ENCODE data around the gene ALDH1A3.
A peak's percentile ranks its signal among the peaks of the same experiment; 100 is the strongest.

ALDH1A3 gene

DNA sequence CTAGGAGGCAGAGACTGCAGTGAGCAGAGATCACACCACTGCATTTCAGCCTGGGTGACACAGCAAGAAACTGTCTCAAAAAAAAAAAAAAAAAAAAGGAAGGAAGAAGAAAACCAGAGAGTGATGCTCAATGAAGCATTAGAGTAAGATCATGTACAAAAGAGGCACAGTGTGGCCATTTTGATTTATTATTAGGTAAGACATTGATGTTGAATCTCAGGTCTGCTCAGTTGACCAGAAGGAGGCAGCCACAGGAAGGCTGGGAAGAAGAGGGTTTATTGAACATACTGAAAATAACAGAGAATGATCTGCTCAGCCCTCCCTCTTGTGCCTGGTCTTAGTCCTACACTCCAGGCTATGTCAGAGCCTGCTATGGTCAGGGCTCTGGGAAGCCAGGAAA is 55.1 kb downstream of the ALDH1A3 start:
- DNase-seq (ENCODE audit: low read depth) = no peak
- TF ChIP-seq CTCF (IDR thresholded peaks at IDR 0.05; ENCODE audit: low read depth, low read length, missing control alignments) = peak; percentile 28
- in situ Hi-C loops (cut with HindIII; ENCODE audit: low sequenced_read_pairs) = no loop called here
- no peak overlapping the region for H3K4me3 ChIP-seq (ENCODE audit: low read depth, low read length)

DNA sequence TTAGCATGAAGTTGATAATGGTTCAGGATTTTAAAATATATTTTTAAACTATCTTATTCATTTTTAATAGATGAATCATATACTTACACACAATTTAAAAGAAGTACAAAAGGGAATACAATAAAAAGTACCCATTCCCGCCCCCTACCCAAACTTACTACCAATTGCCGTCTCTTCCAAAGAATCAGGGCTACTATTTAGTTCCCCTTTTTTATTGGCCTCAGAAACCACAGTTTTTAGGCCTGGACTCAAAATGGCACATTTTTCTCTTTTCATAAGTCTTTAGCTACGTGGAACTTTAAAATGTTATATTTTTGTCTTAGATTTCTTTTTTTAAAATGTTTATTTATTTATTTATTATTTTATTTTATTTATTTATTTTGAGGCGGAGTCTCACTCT is 57.5 kb downstream of the ALDH1A3 start:
- DNase-seq (ENCODE audit: low read depth) = no peak
- in situ Hi-C loops (cut with HindIII; ENCODE audit: low sequenced_read_pairs) = no loop called here

GRCh38 chr15:100939791-100940190 is 60.2 kb downstream of the ALDH1A3 start:
- in situ Hi-C loops (cut with HindIII; ENCODE audit: low sequenced_read_pairs) = no loop called here
- no peak overlapping the region for H3K4me3 ChIP-seq (ENCODE audit: low read depth, low read length)
- TF ChIP-seq CTCF (IDR thresholded peaks at IDR 0.05; ENCODE audit: low read depth, low read length, missing control alignments) = no peak
- DNase-seq (ENCODE audit: low read depth) = no peak

More for the DNA sequence above, 57.5 kb downstream of the ALDH1A3 start:
- no peak for TF ChIP-seq CTCF (IDR thresholded peaks at IDR 0.05; ENCODE audit: low read depth, low read length, missing control alignments)
- no peak overlapping the region for H3K4me3 ChIP-seq (ENCODE audit: low read depth, low read length)

- DNase-seq (ENCODE audit: low read depth) = no peak
- H3K4me3 ChIP-seq (ENCODE audit: low read depth, low read length) = no peak overlapping the region
- in situ Hi-C loops (cut with HindIII; ENCODE audit: low sequenced_read_pairs) = no loop called here
- no peak for TF ChIP-seq CTCF (IDR thresholded peaks at IDR 0.05; ENCODE audit: low read depth, low read length, missing control alignments)
These were observed 61.2 kb downstream of the ALDH1A3 start for GRCh38 chr15:100940767-100941379.

DNA sequence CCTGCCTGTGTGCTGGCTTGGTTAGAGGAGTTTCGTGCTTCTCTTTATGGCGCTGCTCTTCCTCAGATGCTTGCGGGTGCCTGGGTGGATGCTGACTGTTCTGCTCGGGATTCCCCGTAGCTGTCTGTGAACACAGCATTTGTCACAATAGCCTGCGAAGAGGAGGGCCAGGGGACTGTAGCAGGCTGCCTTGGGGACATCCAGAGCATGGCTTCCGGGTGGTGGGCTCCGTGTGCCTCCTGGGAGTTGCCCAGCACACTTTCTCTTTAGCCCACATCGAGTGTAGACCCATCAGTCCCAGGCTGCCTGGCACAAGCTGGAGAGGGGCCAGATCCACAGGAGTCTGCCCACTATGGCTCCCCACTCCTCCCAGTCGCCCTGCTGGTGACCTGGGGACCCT is 61.9 kb downstream of the ALDH1A3 start:
- no peak for DNase-seq (ENCODE audit: low read depth)
- no peak for TF ChIP-seq CTCF (IDR thresholded peaks at IDR 0.05; ENCODE audit: low read depth, low read length, missing control alignments)
- in situ Hi-C loops (cut with HindIII; ENCODE audit: low sequenced_read_pairs) = no loop called here
- no peak overlapping the region for H3K4me3 ChIP-seq (ENCODE audit: low read depth, low read length)

GRCh38 chr15:100942656-100943425 is 63.2 kb downstream of the ALDH1A3 start:
- in situ Hi-C loops (cut with HindIII; ENCODE audit: low sequenced_read_pairs) = no loop called here
- no peak for DNase-seq (ENCODE audit: low read depth)
- no peak for TF ChIP-seq CTCF (IDR thresholded peaks at IDR 0.05; ENCODE audit: low read depth, low read length, missing control alignments)
- H3K4me3 ChIP-seq (ENCODE audit: low read depth, low read length) = no peak overlapping the region

Data from astrocyte of the cerebellum (primary cell).